Activated T-cell treated with anti-CD3 and anti-CD28 coated beads for 24 hours (primary cell): ENCODE data around the gene ADAM8.
"Not testable (repeated sequence)": the region's sequence is repeated elsewhere in the genome, so short reads cannot be mapped to it uniquely, and the experiment has no call there.

Experiments used
- DNase-seq: peaks from one replicate; pipeline ENCODE4 v3.0.0-alpha.2; 2020; ENCODE audit warnings: low read depth

Gene ADAM8

GRCh38 chr10:133267829-133268228 is 8.8 kb downstream of the ADAM8 start:
- DNase-seq: no peak

GRCh38 chr10:133267293-133267692 is 9.4 kb downstream of the ADAM8 start:
- DNase-seq: no peak

GRCh38 chr10:133266056-133266795 is 10.4 kb downstream of the ADAM8 start:
- DNase-seq: no peak

DNA sequence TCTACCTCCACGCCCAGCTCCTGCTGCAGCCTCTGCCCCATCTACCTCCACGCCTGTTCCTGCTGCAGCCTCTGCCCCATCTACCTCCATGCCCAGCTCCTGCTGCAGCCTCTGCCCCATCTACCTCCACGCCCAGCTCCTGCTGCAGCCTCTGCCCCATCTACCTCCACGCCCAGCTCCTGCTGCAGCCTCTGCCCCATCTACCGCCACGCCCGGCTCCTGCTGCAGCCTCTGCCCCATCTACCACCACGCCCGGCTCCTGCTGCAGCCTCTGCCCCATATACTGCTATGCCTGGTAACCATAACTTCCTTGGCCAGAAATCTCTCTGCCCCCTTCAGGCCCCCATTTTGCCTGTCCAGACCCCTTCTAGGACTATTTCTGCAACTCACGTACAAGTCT is 11.6 kb downstream of the ADAM8 start:
- not testable (repeated sequence) for DNase-seq

- no peak for DNase-seq
These were observed 12.2 kb downstream of the ADAM8 start for GRCh38 chr10:133264461-133264860.

- no peak for DNase-seq
These were observed 13.0 kb downstream of the ADAM8 start for GRCh38 chr10:133263674-133264073.

DNA sequence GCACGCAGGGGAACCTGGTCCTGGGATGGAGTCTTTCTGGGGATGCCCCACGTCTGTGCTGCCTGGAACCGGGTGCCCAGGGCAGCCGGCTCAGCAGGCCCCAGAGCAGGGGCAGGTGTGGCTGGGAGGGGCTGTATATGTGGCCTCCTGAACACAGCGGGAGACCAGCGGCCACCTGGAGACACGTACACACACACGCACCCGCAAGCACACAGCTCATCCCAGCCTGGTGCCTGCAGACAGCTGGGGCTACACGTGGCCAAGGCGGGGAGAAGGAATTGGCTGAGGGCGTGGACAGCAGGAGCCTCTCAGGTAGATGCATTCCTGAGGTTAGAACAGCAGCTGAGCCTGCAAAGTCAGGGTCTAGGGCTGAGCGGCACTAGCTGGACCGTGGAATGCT is 14.0 kb downstream of the ADAM8 start:
- no peak for DNase-seq

- peak; percentile 75 for DNase-seq
These were observed 14.8 kb downstream of the ADAM8 start for GRCh38 chr10:133261726-133262325.

DNA sequence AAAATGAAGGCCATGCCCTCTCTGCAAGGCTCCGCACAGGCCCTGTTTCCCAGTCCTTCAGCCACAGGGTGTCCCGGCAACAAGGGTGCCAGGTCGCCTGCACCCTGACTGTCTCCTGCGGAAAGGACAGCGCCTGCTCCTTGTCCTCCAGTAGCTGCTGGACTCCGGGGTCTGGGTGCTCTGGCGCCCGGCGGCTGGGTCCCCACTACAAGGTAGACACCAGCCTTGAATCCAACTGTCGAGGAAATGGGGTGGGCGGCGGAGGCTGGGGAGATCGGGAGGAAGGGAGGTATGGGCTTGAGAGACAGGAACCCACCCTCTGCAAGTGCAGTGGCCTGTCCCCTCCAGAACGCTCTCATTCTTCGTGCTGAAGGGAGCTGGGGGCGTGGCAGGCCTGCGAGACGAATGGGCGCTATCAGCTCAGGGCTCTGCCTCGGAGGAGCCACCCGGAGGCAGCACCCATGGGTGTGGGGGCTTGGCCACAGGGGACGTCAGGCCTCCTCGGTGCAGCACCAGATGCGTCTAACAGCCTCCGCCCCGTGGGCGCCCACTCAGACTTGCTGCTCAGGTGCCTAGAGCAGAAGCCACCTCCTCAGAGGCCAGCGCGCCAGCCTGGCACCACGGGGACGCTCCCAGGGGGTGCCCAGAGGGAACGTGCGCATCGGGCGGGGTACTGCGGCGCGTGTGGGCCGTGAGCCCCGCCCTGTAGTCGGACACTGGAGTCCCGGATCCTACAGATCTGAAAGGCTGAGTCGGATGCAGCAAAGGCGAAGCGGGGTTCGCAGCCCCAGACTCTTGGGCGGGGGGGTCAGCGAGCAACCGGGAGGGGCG is 15.6 kb downstream of the ADAM8 start:
- peak; percentile 50 for DNase-seq

DNA sequence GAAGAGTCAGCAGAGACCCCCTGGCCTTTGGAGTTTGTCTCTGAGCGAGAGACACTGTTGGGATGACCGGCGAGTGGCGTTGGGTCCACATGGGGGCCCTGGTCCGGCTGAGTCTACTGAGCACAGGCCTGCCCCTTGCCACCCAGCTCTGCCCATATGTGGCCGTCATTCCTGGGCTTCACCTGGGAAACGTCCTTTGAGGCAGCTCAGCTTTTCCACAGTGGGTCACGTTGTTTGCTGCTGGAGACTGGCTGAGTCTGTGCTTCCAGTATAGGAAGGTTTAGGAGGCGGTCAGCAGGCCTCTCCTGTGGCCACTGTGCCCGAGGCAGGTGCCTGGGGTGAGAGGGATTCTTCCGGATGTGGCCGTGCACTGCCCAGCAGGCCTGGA is 17.1 kb downstream of the ADAM8 start:
- DNase-seq: no peak

GRCh38 chr10:133258818-133259601 is 17.7 kb downstream of the ADAM8 start:
- peak; percentile 88 for DNase-seq

GRCh38 chr10:133258066-133258817 is 18.4 kb downstream of the ADAM8 start:
- DNase-seq: no peak

GRCh38 chr10:133257489-133258065 is 19.1 kb downstream of the ADAM8 start:
- no peak for DNase-seq

DNA sequence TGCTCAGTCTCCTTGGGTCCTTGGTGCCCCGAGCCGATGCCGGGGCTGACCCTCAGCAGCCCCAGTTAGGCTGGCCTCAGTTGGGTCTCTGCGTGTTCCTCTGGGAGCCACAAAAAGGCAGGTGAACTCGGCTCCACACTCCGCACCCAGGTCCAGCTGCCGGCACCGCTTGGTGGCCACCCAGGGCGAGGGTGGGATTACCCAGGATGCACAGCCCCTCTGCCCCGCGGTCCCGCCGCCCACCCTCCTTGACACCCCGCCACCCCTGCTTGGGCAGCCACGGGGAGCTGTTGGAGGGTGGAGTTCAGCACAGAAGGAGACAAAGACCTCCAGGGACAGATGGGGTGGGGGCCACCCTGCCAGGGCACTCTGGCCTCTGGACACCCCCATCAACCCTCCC is 21.3 kb downstream of the ADAM8 start:
- no peak for DNase-seq

- DNase-seq: no peak
These were observed 22.1 kb downstream of the ADAM8 start for GRCh38 chr10:133254421-133255120.

GRCh38 chr10:133253361-133253955 is 23.2 kb downstream of the ADAM8 start:
- no peak for DNase-seq

GRCh38 chr10:133252223-133252552 is 24.5 kb downstream of the ADAM8 start:
- no peak for DNase-seq

- DNase-seq: no peak
These were observed 25.1 kb downstream of the ADAM8 start for GRCh38 chr10:133251388-133252222.
